ENCODE measurements around the gene CHRM1. TPM values are rescaled to one million over a fixed set of nuclear protein-coding genes. Genes with fewer than 3 reads are reported as not detected.
"Not testable (repeated sequence)": the region's sequence is repeated elsewhere in the genome, so short reads cannot be mapped to it uniquely, and the experiment has no call there.

The CHRM1 gene
- total RNA-seq, 1 experiment from 2014 or later = 1.3 TPM

DNA sequence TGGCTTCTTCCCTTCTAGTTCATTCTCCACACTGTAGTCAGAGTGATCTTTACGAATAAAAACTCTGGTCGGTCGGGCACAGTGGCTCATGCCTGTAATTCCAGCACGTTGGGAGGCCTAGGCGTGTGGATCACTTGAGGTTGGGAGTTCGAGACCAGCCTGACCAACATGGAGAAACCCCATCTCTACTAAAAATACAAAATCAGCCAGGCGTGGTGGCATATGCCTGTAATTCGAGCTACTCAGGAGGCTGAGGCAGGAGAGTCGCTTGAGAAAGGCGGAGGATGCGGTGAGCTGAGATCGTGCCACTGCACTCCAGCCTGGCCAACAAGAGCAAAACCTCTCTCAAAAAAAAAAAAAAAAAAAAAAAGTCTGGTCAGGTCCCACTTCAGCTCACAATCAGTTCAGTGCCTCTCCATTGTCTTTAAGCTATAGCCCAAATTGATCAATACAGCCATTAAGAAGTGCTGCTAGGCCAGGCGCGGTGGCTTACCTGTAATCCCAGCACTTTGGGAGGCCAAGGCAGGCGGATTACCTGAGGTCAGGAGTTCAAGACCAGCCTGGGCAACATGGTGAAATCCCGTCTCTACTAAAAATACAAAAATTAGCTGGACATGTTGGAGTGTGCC is 59.5 kb downstream of the CHRM1 start:
- peaks cover 59% of the 10 kb centered on the region for H3K36me3 ChIP-seq
- not testable (repeated sequence) for H3K9me3 ChIP-seq, DNase-seq, H3K27me3 ChIP-seq, H3K4me3 ChIP-seq

GRCh38 chr11:62860835-62861563 is 60.2 kb downstream of the CHRM1 start:
- no peak for DNase-seq
- no peaks in the 10 kb centered on the region for H3K9me3 ChIP-seq
- no peak overlapping the region for H3K4me3 ChIP-seq
- peaks cover 59% of the 10 kb centered on the region for H3K36me3 ChIP-seq
- no peaks in the 10 kb centered on the region for H3K27me3 ChIP-seq

- not testable (repeated sequence) for H3K4me3 ChIP-seq, H3K27me3 ChIP-seq, H3K9me3 ChIP-seq, DNase-seq
- peaks cover 63% of the 10 kb centered on the region for H3K36me3 ChIP-seq
These were observed 61.9 kb downstream of the CHRM1 start for GRCh38 chr11:62859281-62859703.

Other genes with a start within 250 kb of the CHRM1 start
- 16.4 and 22.2 TPM in 2 replicates for gene UQCC3, start 249.7 kb downstream of the CHRM1 start, total RNA-seq (2014; rRNA removed; shearing (Covaris generic); ENCODE audit: low replicate concordance)
- 4.7 and 9.8 TPM in 2 replicates for gene LBHD1, start 249.1 kb downstream of the CHRM1 start, total RNA-seq (2014; rRNA removed; shearing (Covaris generic); ENCODE audit: low replicate concordance)
- gene UBXN1, start 242.3 kb downstream of the CHRM1 start, total RNA-seq (2014; rRNA removed; shearing (Covaris generic); ENCODE audit: low replicate concordance) = 85.5 and 147 TPM in 2 replicates
- 1.4 and 2.3 TPM in 2 replicates for gene LRRN4CL, start 231.8 kb downstream of the CHRM1 start, total RNA-seq (2014; rRNA removed; shearing (Covaris generic); ENCODE audit: low replicate concordance)
- gene BSCL2, start 213.9 kb downstream of the CHRM1 start, total RNA-seq (2014; rRNA removed; shearing (Covaris generic); ENCODE audit: low replicate concordance) = 57.4 and 185 TPM in 2 replicates
- not detected in 2 replicates for gene GNG3, start 213.7 kb downstream of the CHRM1 start, total RNA-seq (2014; rRNA removed; shearing (Covaris generic); ENCODE audit: low replicate concordance)
- gene HNRNPUL2, start 193.9 kb downstream of the CHRM1 start, total RNA-seq (2014; rRNA removed; shearing (Covaris generic); ENCODE audit: low replicate concordance) = 2.1 and 4.5 TPM in 2 replicates
- 31.8 and 42.3 TPM in 2 replicates for gene TTC9C, start 192.9 kb downstream of the CHRM1 start, total RNA-seq (2014; rRNA removed; shearing (Covaris generic); ENCODE audit: low replicate concordance)
- gene ZBTB3, start 167.2 kb downstream of the CHRM1 start, total RNA-seq (2014; rRNA removed; shearing (Covaris generic); ENCODE audit: low replicate concordance) = 8.5 and 19.1 TPM in 2 replicates
- 77.9 and 85.4 TPM in 2 replicates for gene POLR2G, start 159.8 kb downstream of the CHRM1 start, total RNA-seq (2014; rRNA removed; shearing (Covaris generic); ENCODE audit: low replicate concordance)
- gene TAF6L, start 150.0 kb downstream of the CHRM1 start, total RNA-seq (2014; rRNA removed; shearing (Covaris generic); ENCODE audit: low replicate concordance) = 22.9 and 28.7 TPM in 2 replicates
- 27.5 and 46.6 TPM in 2 replicates for gene TMEM179B, start 134.0 kb downstream of the CHRM1 start, total RNA-seq (2014; rRNA removed; shearing (Covaris generic); ENCODE audit: low replicate concordance)
- gene TMEM223, start 129.4 kb downstream of the CHRM1 start, total RNA-seq (2014; rRNA removed; shearing (Covaris generic); ENCODE audit: low replicate concordance) = 13.8 and 32.0 TPM in 2 replicates
- gene NXF1, start 115.9 kb downstream of the CHRM1 start, total RNA-seq (2014; rRNA removed; shearing (Covaris generic); ENCODE audit: low replicate concordance) = 5.4 and 15.6 TPM in 2 replicates
- gene STX5, start 89.3 kb downstream of the CHRM1 start, total RNA-seq (2014; rRNA removed; shearing (Covaris generic); ENCODE audit: low replicate concordance) = 28.0 and 42.3 TPM in 2 replicates
- gene TEX54, start 88.5 kb downstream of the CHRM1 start, total RNA-seq (2014; rRNA removed; shearing (Covaris generic); ENCODE audit: low replicate concordance) = not detected in 2 replicates
- 135 and 139 TPM in 2 replicates for gene WDR74, start 81.8 kb downstream of the CHRM1 start, total RNA-seq (2014; rRNA removed; shearing (Covaris generic); ENCODE audit: low replicate concordance)
- 545 and 579 TPM in 2 replicates for gene SLC3A2, start 40.5 kb downstream of the CHRM1 start, total RNA-seq (2014; rRNA removed; shearing (Covaris generic); ENCODE audit: low replicate concordance)
- not detected in 2 replicates for gene SLC22A6, start 63.6 kb upstream of the CHRM1 start, total RNA-seq (2014; rRNA removed; shearing (Covaris generic); ENCODE audit: low replicate concordance)
- not detected in 2 replicates for gene SLC22A8, start 94.5 kb upstream of the CHRM1 start, total RNA-seq (2014; rRNA removed; shearing (Covaris generic); ENCODE audit: low replicate concordance)
- gene SLC22A24, start 222.9 kb upstream of the CHRM1 start, total RNA-seq (2014; rRNA removed; shearing (Covaris generic); ENCODE audit: low replicate concordance) = not detected in 2 replicates

Data from MG63 (cell line).